OCI-LY1 (cell line): ENCODE results near the gene NUDT14.

Experiments used
- EZH2 ChIP-seq: fragments of 200-600 bp; sonication (generic), shearing (Covaris generic); IDR thresholded peaks from 2 replicates; pipeline ENCODE4 v1.8.0; 2017; ENCODE audit warnings: borderline replicate concordance, mixed run types, mild to moderate bottlenecking, antibody characterized with exemption, low read length, moderate library complexity, mixed read lengths
- TF ChIP-seq, protein P1 (sequence below): fragments of 200-600 bp; sonication (generic), shearing (Covaris generic); IDR thresholded peaks from 2 replicates; pipeline ENCODE4 v1.5.1; 2017; ENCODE audit warnings: mild to moderate bottlenecking, antibody characterized with exemption, low read length, moderate library complexity, mixed read lengths

DNA sequence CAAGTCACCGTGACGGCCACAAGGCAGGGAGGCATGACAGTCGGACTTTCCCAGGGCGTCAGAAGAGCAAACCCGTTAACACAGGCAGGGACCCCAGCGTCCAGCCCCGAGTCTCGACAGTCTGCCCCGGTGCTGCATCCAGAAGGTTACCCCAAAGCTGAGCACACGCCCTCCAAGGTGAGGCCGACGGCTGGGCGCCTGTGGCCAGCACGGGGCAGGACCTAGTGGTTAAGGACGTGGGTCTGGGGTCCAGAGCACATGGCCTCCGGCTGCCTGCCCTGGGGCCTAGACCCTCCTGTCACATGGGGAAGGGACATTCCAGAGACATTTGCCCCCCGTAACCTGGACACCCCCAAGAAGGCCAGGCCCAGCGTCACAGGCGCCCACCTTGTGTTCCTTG is 37.5 kb upstream of the NUDT14 start:
- TF ChIP-seq, protein P1, sequence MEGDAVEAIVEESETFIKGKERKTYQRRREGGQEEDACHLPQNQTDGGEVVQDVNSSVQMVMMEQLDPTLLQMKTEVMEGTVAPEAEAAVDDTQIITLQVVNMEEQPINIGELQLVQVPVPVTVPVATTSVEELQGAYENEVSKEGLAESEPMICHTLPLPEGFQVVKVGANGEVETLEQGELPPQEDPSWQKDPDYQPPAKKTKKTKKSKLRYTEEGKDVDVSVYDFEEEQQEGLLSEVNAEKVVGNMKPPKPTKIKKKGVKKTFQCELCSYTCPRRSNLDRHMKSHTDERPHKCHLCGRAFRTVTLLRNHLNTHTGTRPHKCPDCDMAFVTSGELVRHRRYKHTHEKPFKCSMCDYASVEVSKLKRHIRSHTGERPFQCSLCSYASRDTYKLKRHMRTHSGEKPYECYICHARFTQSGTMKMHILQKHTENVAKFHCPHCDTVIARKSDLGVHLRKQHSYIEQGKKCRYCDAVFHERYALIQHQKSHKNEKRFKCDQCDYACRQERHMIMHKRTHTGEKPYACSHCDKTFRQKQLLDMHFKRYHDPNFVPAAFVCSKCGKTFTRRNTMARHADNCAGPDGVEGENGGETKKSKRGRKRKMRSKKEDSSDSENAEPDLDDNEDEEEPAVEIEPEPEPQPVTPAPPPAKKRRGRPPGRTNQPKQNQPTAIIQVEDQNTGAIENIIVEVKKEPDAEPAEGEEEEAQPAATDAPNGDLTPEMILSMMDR: no peak
- TF ChIP-seq EZH2: no peak
